Sigmoid colon (tissue), 4 donors: ENCODE data around the gene CYB5B.

Experiments
- EP300 ChIP-seq, 4 donors: sonication (generic); formaldehyde crosslinking; IDR thresholded peaks; one replicate each; pipeline ENCODE4 v1.6.1; 2017; ENCODE audit warnings: antibody characterized with exemption in 4 of 4
- POLR2A ChIP-seq, 2 donors: fragments of 450-650 bp; IDR thresholded peaks; one replicate each; pipeline ENCODE4 v1.6.1; 2016; ENCODE audit warnings: antibody characterized with exemption in 2 of 2, mild to moderate bottlenecking in 2 of 2, moderate library complexity in 2 of 2
- POLR2AphosphoS5 ChIP-seq, 4 donors: sonication (generic); formaldehyde crosslinking; IDR thresholded peaks; one replicate each; pipeline ENCODE4 v1.6.1; 2017; ENCODE audit warnings: antibody characterized with exemption in 4 of 4
- TF ChIP-seq, protein P1 (sequence below), 4 experiments: fragments of 450-650 bp in 3 of 4; fragments of 200-600 bp in 1 of 4; IDR thresholded peaks; one replicate each; pipeline ENCODE4 v1.5.1; 2016 to 2019; ENCODE audit warnings: antibody characterized with exemption in 4 of 4, mild to moderate bottlenecking in 3 of 4, moderate library complexity in 2 of 4

DNA sequence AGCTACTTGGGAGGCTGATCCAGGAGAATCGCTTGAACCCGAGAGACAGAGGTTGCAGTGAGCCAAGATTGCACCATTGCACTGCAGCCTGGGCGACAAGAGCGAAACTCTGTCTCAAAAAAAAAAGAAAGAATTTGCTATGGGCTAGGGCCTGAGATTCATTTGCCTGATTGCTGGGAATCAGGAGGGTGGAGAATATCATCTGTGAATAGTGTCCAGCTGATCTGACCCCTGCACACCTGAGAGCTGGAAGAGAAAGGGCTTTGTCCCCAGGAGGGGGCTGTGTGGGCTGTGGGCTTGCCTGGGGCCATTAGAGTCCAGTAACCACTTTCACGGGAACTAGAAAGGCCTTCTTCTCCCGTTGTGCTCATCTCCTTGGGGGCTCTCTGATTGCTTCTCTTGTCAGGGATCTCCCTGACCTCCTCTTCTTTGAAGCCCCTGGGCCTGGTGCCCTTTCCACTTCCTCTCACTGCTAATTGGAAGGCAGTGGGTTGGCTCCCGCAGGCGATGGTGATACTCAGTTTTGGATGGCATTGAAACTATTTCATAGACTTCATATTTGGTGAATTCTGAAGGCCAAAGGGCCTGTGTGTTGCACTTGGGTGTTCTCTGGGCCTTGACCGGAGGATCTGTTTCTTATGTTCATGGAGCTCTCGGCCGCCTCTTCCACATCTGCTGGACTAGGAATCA, 75.3 kb downstream of the CYB5B start:
- TF ChIP-seq, protein P1, sequence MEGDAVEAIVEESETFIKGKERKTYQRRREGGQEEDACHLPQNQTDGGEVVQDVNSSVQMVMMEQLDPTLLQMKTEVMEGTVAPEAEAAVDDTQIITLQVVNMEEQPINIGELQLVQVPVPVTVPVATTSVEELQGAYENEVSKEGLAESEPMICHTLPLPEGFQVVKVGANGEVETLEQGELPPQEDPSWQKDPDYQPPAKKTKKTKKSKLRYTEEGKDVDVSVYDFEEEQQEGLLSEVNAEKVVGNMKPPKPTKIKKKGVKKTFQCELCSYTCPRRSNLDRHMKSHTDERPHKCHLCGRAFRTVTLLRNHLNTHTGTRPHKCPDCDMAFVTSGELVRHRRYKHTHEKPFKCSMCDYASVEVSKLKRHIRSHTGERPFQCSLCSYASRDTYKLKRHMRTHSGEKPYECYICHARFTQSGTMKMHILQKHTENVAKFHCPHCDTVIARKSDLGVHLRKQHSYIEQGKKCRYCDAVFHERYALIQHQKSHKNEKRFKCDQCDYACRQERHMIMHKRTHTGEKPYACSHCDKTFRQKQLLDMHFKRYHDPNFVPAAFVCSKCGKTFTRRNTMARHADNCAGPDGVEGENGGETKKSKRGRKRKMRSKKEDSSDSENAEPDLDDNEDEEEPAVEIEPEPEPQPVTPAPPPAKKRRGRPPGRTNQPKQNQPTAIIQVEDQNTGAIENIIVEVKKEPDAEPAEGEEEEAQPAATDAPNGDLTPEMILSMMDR (IDR thresholded peaks at IDR 0.05) = no peak
- TF ChIP-seq POLR2A (IDR thresholded peaks at IDR 0.05) (no peak), POLR2AphosphoS5 (IDR thresholded peaks at IDR 0.05) (no peak), EP300 (IDR thresholded peaks at IDR 0.05) (no peak)
